Measurements from ENCODE around the gene REEP1. TPM values are rescaled to one million over a fixed set of nuclear protein-coding genes. Genes with fewer than 3 reads are reported as not detected.

Gene REEP1
- total RNA-seq, 1 experiment from 2014 or later, result 0.23 TPM

- peaks cover 27% of the 10 kb centered on the region for H3K27me3 ChIP-seq (ENCODE audit: control insufficient read depth, insufficient read depth, low read length)
- no TSS peak for BruUV-seq (replicated peaks)
- H3K9me3 ChIP-seq (ENCODE audit: control insufficient read depth, insufficient read depth, low read depth, low read length), result no peaks in the 10 kb centered on the region
- TF ChIP-seq CTCF (IDR thresholded peaks at IDR 0.05) (no peak), REST (IDR thresholded peaks at IDR 0.05; ENCODE audit: insufficient read depth in 1 of 2, low read depth in 2 of 2, low read length in 1 of 2) (no peak), SIN3A (IDR thresholded peaks at IDR 0.05; ENCODE audit: borderline replicate concordance, insufficient read depth, low read depth, low read length) (no peak), POLR2AphosphoS5 (IDR thresholded peaks at IDR 0.05; ENCODE audit: low read depth, low read length) (no peak), TCF7L2 (IDR thresholded peaks at IDR 0.05; ENCODE audit: low read depth, low read length) (no peak)
- ChIA-PET CTCF (no interaction called here), POLR2A (no interaction called here)
- in situ Hi-C loops (cut with HindIII; ENCODE audit: low pct_unique_long_range_greater_than_20kb, low sequenced_read_pairs), result no loop called here
- no peak overlapping the region for H3K4me3 ChIP-seq (ENCODE audit: low read depth in 2 of 2, low read length in 2 of 2)
- DNase-seq (ENCODE audit: low read depth, low spot score) (no peak), ATAC-seq (no peak)
- no peaks in the 10 kb centered on the region for H3K36me3 ChIP-seq (ENCODE audit: control insufficient read depth, insufficient read depth, low read length)
- H3K27ac ChIP-seq (ENCODE audit: low read length), result no peak overlapping the region
- intact Hi-C loops (cut with micrococcal nuclease; ENCODE audit: unreplicated experiment), result no loop called here
- peaks cover 4% of the 10 kb centered on the region; the same call in 1 of the 2 replicates for H3K4me1 ChIP-seq (ENCODE audit: control insufficient read depth, insufficient read depth, low read length)
Measured at GRCh38 chr2:86341470-86341869, 4.0 kb upstream of the REEP1 start.

GRCh38 chr2:86338778-86339295, 1.4 kb upstream of the REEP1 start:
- in situ Hi-C loops (cut with HindIII; ENCODE audit: low pct_unique_long_range_greater_than_20kb, low sequenced_read_pairs) (no loop called here), intact Hi-C loops (cut with micrococcal nuclease; ENCODE audit: unreplicated experiment) (no loop called here)
- H3K9me3 ChIP-seq (ENCODE audit: control insufficient read depth, insufficient read depth, low read depth, low read length), result no peaks in the 10 kb centered on the region
- peaks cover 36% of the 10 kb centered on the region for H3K27me3 ChIP-seq (ENCODE audit: control insufficient read depth, insufficient read depth, low read length)
- H3K4me3 ChIP-seq (ENCODE audit: low read depth in 2 of 2, low read length in 2 of 2), result no peak overlapping the region
- ChIA-PET POLR2A (interaction anchor here (0.5 kb wide), 1 partner anchor 122 kb away, joined by 4 read pairs; no protein-coding TSS in a partner anchor), CTCF (no interaction called here)
- no peak overlapping the region for H3K27ac ChIP-seq (ENCODE audit: low read length)
- ATAC-seq, result no peak
- H3K4me1 ChIP-seq (ENCODE audit: control insufficient read depth, insufficient read depth, low read length), result peaks cover 6% of the 10 kb centered on the region; the same call in 1 of the 2 replicates
- no peaks in the 10 kb centered on the region for H3K36me3 ChIP-seq (ENCODE audit: control insufficient read depth, insufficient read depth, low read length)
- TF ChIP-seq TCF7L2 (IDR thresholded peaks at IDR 0.05; ENCODE audit: low read depth, low read length) (no peak), POLR2AphosphoS5 (IDR thresholded peaks at IDR 0.05; ENCODE audit: low read depth, low read length) (no peak), CTCF (IDR thresholded peaks at IDR 0.05) (no peak), SIN3A (IDR thresholded peaks at IDR 0.05; ENCODE audit: borderline replicate concordance, insufficient read depth, low read depth, low read length) (no peak), REST (IDR thresholded peaks at IDR 0.05; ENCODE audit: insufficient read depth in 1 of 2, low read depth in 2 of 2, low read length in 1 of 2) (no peak)
- BruUV-seq (replicated peaks), result no TSS peak
- DNase-seq (ENCODE audit: low read depth, low spot score), result no peak

Data from Panc1 (cell line).